Fibroblast of peridontal ligament (primary cell): Measurements from ENCODE around the gene C4orf50.
"Not testable (repeated sequence)": the region's sequence is repeated elsewhere in the genome, so short reads cannot be mapped to it uniquely, and the experiment has no call there.

Experiments used
- DNase-seq: peaks from one replicate; pipeline ENCODE4 v3.0.0-alpha.2; 2010; ENCODE audit errors: extremely low read depth

C4orf50 gene

DNA sequence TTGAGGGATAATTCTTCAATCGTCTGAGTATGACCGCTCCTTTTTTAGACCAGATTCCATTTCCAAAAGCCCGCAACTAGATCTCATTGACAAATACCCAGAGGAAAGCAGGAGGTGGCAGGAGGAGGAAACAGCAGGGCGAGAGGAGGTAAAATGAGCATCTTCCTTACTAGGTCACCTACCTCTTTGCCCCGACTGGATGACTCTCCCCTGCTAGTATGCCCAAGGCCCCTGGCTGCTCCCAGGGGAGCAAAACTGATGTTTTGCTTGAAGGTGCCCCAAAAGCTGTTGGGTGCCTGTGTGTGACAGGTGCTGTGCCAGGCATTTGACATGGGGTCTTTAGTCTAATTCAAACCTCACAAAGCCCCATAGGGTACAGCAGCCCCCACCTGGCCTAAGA is 48.9 kb downstream of the C4orf50 start:
- no peak for DNase-seq

- DNase-seq, result no peak
Measured at GRCh38 chr4:5968246-5968645, 50.0 kb downstream of the C4orf50 start.

GRCh38 chr4:5967783-5968182 is 50.4 kb downstream of the C4orf50 start:
- no peak for DNase-seq

DNA sequence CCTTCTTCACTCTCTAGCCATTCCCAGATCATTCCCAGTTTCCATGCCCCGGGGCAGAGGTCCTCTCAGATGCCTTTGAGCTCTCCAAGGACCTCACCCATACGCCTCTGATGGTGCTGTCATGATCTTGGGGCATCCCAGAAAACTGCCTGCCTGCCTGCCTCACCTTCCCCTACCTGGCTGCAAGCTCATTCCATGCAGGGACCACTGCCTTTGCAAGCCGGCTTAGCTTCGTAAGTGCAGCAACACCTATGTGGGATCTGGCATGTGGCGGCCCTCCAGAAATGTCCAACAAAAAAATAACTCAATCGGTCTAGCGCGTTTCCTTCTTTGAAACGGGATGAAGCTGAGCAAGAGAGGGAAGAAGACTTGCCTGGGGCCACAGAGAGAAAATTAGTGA is 53.0 kb downstream of the C4orf50 start:
- DNase-seq, result no peak

DNA sequence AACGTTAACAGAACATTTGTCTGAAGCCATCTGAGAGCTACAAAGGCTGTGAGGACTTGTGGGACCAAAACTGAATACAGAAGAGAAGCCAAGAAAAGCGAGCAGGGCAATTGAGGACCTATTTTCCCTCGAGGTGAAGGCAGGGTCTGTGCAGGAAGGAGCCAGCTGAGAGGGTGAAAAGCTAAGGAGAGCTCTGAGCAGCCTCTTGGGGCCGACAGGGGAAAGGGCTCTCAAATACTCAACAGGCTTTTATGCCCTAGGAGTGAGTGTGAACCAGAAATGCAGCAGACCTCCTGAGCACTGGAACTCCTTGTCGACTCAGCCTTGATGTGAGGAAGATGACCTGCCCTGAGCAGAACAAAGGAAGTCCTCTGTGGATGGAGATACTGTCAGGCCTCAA is 54.2 kb downstream of the C4orf50 start:
- no peak for DNase-seq

GRCh38 chr4:5963611-5964010 is 54.6 kb downstream of the C4orf50 start:
- no peak for DNase-seq

- no peak for DNase-seq
Measured at GRCh38 chr4:5962416-5962815, 55.8 kb downstream of the C4orf50 start.

- DNase-seq, result no peak
Measured at GRCh38 chr4:5960252-5960880, 57.9 kb downstream of the C4orf50 start.

GRCh38 chr4:5959211-5959982 is 58.8 kb downstream of the C4orf50 start:
- DNase-seq, result no peak

DNA sequence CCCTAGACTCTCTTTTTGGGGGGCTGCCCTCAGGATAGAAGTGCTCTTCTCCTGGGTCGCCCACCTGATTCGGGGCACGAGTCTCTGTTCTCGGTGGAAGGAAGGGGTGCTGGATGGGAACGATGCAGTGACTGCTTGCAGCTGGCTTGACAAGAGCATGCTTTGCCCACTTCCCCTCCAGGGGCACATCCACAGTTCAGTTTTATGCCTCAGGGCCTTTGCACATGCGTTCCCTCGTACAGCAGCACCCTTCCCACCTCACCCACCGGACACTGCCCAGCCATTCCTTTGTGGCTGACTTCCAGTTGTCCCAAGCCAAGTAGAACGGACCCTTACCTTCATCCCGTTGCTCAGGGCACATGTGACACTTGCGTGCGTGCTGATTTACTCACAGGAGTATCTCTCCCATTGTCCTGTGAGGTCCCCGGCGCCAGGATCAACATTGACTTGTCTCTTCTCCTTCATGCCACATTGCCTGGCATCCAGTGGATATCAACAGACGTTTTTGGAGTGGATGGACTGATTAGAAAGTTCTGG is 60.0 kb downstream of the C4orf50 start:
- DNase-seq, result no peak

- no peak for DNase-seq
Measured at GRCh38 chr4:5957076-5957475, 61.2 kb downstream of the C4orf50 start.

- no peak for DNase-seq
Measured at GRCh38 chr4:5956285-5957021, 61.8 kb downstream of the C4orf50 start.

GRCh38 chr4:5955856-5956255 is 62.4 kb downstream of the C4orf50 start:
- no peak for DNase-seq

GRCh38 chr4:5955201-5955821 is 62.9 kb downstream of the C4orf50 start:
- DNase-seq, result no peak

- no peak for DNase-seq
Measured at GRCh38 chr4:5954056-5954760, 64.0 kb downstream of the C4orf50 start.

- DNase-seq, result no peak
Measured at GRCh38 chr4:5952975-5953951, 65.0 kb downstream of the C4orf50 start.

- no peak for DNase-seq
Measured at GRCh38 chr4:5952286-5952974, 65.8 kb downstream of the C4orf50 start.

DNA sequence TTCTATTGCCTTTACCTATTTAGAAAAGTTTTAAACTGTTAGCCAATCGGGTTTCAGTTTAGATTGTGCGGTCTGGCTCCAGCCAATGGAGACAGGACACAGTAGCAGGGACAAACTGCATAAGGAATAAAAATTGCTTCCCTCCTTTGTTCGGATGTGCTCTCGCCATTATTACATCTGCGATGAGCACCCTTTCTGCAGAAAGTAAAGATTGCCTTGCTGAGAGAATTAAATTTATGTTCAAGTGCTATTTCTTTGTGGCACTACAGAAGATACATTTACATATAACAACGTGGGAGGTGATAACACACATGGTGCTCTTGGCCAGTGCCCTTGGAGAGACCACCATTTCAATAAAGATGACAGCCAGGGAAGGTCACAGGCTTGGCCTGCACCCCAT is 71.6 kb downstream of the C4orf50 start:
- DNase-seq, result not testable (repeated sequence)

- DNase-seq, result no peak
Measured at GRCh38 chr4:5945936-5946335, 72.3 kb downstream of the C4orf50 start.

DNA sequence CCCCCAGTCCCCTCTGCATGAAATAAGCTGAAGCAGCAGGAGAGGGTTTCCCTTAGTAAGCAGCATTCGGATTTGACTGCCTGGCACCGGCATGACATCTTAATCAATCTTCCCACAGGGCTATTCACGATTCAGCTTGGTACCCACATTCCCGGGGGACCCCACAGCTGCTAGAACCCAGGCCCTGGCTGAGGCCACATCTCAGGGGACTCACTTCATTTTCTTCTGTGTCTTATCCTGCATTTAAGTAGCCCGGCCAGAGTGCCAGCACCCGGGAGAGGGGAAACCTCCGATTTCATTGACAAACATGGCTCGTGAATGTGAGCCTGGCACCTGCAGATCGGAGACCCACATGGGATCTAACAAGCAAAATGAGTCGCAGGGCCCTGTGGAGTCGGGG is 73.1 kb downstream of the C4orf50 start:
- no peak for DNase-seq
